Stimulated activated CD4-positive, alpha-beta T cell treated with anti-CD3 and anti-CD28 coated beads, TNF-alpha, amount 100 ng/mL, for 4 hours (primary cell): ENCODE measurements around the gene SRR.

Experiments
- DNase-seq, 3 experiments: peaks; one replicate each; pipeline ENCODE4 v3.0.0-alpha.2; 2020; ENCODE audit warnings: low read depth in 3 of 3

SRR gene

GRCh38 chr17:2343421-2343820, 39.7 kb downstream of the SRR start:
- DNase-seq, result no peak

- no peak for DNase-seq
Measured at GRCh38 chr17:2344528-2344927, 40.8 kb downstream of the SRR start.

GRCh38 chr17:2346475-2346874, 42.7 kb downstream of the SRR start:
- DNase-seq, result no peak

- DNase-seq, result no peak
Measured at GRCh38 chr17:2347805-2348685, 44.3 kb downstream of the SRR start.

- no peak for DNase-seq
Measured at GRCh38 chr17:2351269-2351668, 47.5 kb downstream of the SRR start.

- no peak for DNase-seq
Measured at GRCh38 chr17:2354311-2354710, 50.6 kb downstream of the SRR start.

- no peak for DNase-seq
Measured at GRCh38 chr17:2357237-2357636, 53.5 kb downstream of the SRR start.

GRCh38 chr17:2357931-2358434, 54.2 kb downstream of the SRR start:
- no peak for DNase-seq

GRCh38 chr17:2361010-2361760, 57.4 kb downstream of the SRR start:
- no peak for DNase-seq

- DNase-seq, result no peak
Measured at GRCh38 chr17:2362016-2362415, 58.3 kb downstream of the SRR start.

- no peak for DNase-seq
Measured at GRCh38 chr17:2362416-2362815, 58.7 kb downstream of the SRR start.

GRCh38 chr17:2362881-2363280, 59.1 kb downstream of the SRR start:
- DNase-seq, result no peak

- no peak for DNase-seq
Measured at GRCh38 chr17:2363318-2363717, 59.6 kb downstream of the SRR start.

- DNase-seq, result no peak
Measured at GRCh38 chr17:2363851-2364762, 60.4 kb downstream of the SRR start.

- DNase-seq, result no peak
Measured at GRCh38 chr17:2364763-2365116, 61.0 kb downstream of the SRR start.

- DNase-seq, result no peak
Measured at GRCh38 chr17:2365132-2365531, 61.4 kb downstream of the SRR start.

GRCh38 chr17:2366747-2367494, 63.2 kb downstream of the SRR start:
- no peak for DNase-seq

GRCh38 chr17:2368359-2368758, 64.6 kb downstream of the SRR start:
- no peak for DNase-seq

- no peak for DNase-seq
Measured at GRCh38 chr17:2369039-2369438, 65.3 kb downstream of the SRR start.

- no peak for DNase-seq
Measured at GRCh38 chr17:2369551-2370210, 65.9 kb downstream of the SRR start.

GRCh38 chr17:2370211-2370589, 66.5 kb downstream of the SRR start:
- no peak for DNase-seq
